Ishikawa (cell line): ENCODE measurements around the gene CD14.

Source experiments
- CEBPB ChIP-seq: IDR thresholded peaks from 2 replicates; pipeline ENCODE4 v1.6.1; 2012
- CREB1 ChIP-seq: IDR thresholded peaks from 2 replicates; pipeline ENCODE4 v1.6.1; 2012; ENCODE audit warnings: low read depth
- EGR1 ChIP-seq: IDR thresholded peaks from 2 replicates; pipeline ENCODE4 v1.6.1; 2012
- EP300 ChIP-seq: IDR thresholded peaks from 2 replicates; pipeline ENCODE4 v1.6.1; 2012; ENCODE audit warnings: borderline replicate concordance
- FOXM1 ChIP-seq: IDR thresholded peaks from 2 replicates; pipeline ENCODE4 v1.6.1; 2012; ENCODE audit warnings: low read depth, borderline replicate concordance
- NFIC ChIP-seq: IDR thresholded peaks from 2 replicates; pipeline ENCODE4 v1.6.1; 2012
- RAD21 ChIP-seq: IDR thresholded peaks from 2 replicates; pipeline ENCODE4 v1.6.1; 2012; ENCODE audit warnings: low read depth
- TCF12 ChIP-seq: IDR thresholded peaks from 2 replicates; pipeline ENCODE4 v1.6.1; 2012; ENCODE audit warnings: low read depth
- TEAD4 ChIP-seq: IDR thresholded peaks from 2 replicates; pipeline ENCODE4 v1.6.1; 2012
- YY1 ChIP-seq: IDR thresholded peaks from 2 replicates; pipeline ENCODE4 v1.6.1; 2012; ENCODE audit warnings: low read depth
- TF ChIP-seq, protein P1 (sequence below): IDR thresholded peaks from 2 replicates; pipeline ENCODE4 v1.6.1; 2012
- TF ChIP-seq, protein P2 (sequence below): IDR thresholded peaks from 2 replicates; pipeline ENCODE4 v1.6.1; 2012; ENCODE audit warnings: low read depth, mild to moderate bottlenecking

DNA sequence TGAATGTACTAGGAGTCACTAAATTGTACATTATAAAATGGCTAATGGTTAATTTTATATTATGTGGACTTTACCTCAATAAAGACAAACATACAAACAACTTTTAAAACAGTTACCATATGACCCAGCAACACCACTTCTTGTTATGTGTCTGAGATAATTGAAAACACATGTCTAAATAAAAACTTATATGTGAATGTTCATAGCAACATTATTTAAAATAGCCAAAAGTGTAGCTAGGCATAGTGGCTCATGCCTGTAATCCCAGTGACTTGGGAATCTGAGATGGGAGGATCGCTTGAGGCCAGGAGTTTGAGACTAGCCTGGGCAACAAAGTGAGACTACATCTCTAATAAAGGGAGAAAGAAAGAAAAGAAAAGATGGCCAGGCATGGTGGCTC lies 45.5 kb downstream of the CD14 start:
- TF ChIP-seq RAD21 (no peak), CREB1 (no peak), TEAD4 (no peak), FOXM1 (no peak), EP300 (no peak), CEBPB (no peak), YY1 (no peak), TCF12 (no peak), EGR1 (no peak), NFIC (no peak)
- TF ChIP-seq, protein P1, sequence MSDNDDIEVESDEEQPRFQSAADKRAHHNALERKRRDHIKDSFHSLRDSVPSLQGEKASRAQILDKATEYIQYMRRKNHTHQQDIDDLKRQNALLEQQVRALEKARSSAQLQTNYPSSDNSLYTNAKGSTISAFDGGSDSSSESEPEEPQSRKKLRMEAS = no peak
- TF ChIP-seq, protein P2, sequence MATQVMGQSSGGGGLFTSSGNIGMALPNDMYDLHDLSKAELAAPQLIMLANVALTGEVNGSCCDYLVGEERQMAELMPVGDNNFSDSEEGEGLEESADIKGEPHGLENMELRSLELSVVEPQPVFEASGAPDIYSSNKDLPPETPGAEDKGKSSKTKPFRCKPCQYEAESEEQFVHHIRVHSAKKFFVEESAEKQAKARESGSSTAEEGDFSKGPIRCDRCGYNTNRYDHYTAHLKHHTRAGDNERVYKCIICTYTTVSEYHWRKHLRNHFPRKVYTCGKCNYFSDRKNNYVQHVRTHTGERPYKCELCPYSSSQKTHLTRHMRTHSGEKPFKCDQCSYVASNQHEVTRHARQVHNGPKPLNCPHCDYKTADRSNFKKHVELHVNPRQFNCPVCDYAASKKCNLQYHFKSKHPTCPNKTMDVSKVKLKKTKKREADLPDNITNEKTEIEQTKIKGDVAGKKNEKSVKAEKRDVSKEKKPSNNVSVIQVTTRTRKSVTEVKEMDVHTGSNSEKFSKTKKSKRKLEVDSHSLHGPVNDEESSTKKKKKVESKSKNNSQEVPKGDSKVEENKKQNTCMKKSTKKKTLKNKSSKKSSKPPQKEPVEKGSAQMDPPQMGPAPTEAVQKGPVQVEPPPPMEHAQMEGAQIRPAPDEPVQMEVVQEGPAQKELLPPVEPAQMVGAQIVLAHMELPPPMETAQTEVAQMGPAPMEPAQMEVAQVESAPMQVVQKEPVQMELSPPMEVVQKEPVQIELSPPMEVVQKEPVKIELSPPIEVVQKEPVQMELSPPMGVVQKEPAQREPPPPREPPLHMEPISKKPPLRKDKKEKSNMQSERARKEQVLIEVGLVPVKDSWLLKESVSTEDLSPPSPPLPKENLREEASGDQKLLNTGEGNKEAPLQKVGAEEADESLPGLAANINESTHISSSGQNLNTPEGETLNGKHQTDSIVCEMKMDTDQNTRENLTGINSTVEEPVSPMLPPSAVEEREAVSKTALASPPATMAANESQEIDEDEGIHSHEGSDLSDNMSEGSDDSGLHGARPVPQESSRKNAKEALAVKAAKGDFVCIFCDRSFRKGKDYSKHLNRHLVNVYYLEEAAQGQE = no peak
